Measurements from ENCODE around the gene CCDC154.

DNA sequence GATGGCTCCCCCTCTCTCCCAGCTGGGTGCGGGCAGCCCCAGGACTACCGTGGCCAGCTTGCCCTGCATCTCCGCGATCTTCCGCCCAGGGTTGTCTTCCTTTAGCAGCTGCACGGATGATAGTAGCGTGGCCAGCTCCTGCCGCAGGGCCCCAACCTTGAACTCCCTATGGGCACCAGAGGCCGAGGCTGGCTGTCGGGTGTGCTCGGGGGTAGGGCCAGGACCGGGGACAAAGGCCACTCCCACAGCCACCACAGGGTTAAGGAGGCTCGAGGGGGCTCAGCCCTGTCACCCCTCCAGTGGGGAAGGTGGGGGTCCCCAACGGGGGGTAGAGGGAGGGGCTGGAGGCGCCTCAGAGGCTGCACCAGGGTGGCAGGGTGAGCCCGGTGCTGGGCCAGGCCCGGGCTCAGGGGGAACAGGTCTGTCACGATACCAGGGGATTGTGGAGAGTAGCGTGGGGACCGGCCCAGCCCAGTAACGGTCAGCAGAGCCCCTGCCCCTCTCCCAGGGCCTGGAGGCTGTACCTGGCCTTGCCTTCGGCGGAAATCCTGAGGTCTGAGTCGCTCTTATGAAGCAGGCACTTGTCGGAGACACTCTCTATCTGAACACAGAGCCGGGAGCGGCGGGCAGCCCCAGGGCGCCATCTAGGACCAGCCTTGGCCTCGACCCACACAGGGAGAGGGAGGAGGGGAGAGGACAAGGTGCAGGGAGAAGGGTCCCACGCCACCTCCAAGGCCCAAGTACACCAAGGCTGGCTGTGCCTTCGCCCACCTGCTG lies 8.2 kb downstream of the CCDC154 start:
- TF ChIP-seq SP1 (IDR thresholded peaks at IDR 0.05) (no peak), FOXM1 (IDR thresholded peaks at IDR 0.05; ENCODE audit: borderline replicate concordance) (no peak), BHLHE40 (IDR thresholded peaks at IDR 0.05; ENCODE audit: borderline replicate concordance) (no peak), TARDBP (IDR thresholded peaks at IDR 0.05) (no peak), CTBP1 (IDR thresholded peaks at IDR 0.05; ENCODE audit: borderline replicate concordance) (no peak), L3MBTL2 (conservative IDR thresholded peaks at IDR 0.05) (no peak)
- TF ChIP-seq, protein P1, sequence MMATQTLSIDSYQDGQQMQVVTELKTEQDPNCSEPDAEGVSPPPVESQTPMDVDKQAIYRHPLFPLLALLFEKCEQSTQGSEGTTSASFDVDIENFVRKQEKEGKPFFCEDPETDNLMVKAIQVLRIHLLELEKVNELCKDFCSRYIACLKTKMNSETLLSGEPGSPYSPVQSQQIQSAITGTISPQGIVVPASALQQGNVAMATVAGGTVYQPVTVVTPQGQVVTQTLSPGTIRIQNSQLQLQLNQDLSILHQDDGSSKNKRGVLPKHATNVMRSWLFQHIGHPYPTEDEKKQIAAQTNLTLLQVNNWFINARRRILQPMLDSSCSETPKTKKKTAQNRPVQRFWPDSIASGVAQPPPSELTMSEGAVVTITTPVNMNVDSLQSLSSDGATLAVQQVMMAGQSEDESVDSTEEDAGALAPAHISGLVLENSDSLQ (IDR thresholded peaks at IDR 0.05), result no peak

Measured in HEK293T (cell line).